BJ (cell line): ENCODE measurements around the gene CTDSP2. TPM values are rescaled to one million over a fixed set of nuclear protein-coding genes. Genes with fewer than 3 reads are reported as not detected.

Source experiments
- CTCF ChIA-PET: fragments of 350-600 bp; formaldehyde crosslinking; extraction: SDS; loops from one replicate; lab custom pipeline; 2021; ENCODE audit warnings: antibody characterized with exemption, inconsistent platforms; lab: Yijun Ruan, JAX
- POLR2A ChIA-PET: fragments of 300-600 bp; sonication (Branson Sonifier 250); formaldehyde crosslinking; extraction: SDS; loops from one replicate; lab custom pipeline; 2021; ENCODE audit warnings: antibody characterized with exemption; lab: Charles Lee
- DNase-seq: peaks from one replicate; pipeline ENCODE4 v3.0.0-alpha.2; 2011; ENCODE audit warnings: low read depth
- H3K27me3 ChIP-seq: 2 replicates; pipeline ENCODE4 v1.6.0; 2011; ENCODE audit warnings: low read length; ENCODE audit not compliant: control insufficient read depth, insufficient read depth
- H3K36me3 ChIP-seq: 2 replicates; pipeline ENCODE4 v1.5.1; 2011; ENCODE audit warnings: low read length; ENCODE audit not compliant: control insufficient read depth, insufficient read depth
- H3K4me3 ChIP-seq: 2 replicates; pipeline ENCODE4 v1.5.1; 2011; ENCODE audit warnings: low read depth, mild to moderate bottlenecking, control low read depth, low read length
- polyA plus RNA-seq: library from polyadenylated mRNA; depleted of rRNA; stranded (reverse); fragments of >200 nt; gene quantifications from 2 replicates; pipeline ENCODE4 v1.2.3, GENCODE V29; 2011
- TF ChIP-seq, protein P1 (sequence below): IDR thresholded peaks from 2 replicates; pipeline ENCODE4 v1.5.1; 2011; ENCODE audit warnings: low read depth, mild to moderate bottlenecking, control low read depth, inconsistent platforms, low read length, moderate library complexity; ENCODE audit not compliant: insufficient read depth

The CTDSP2 gene
- polyA plus RNA-seq, 1 experiment, result 284 TPM

DNA sequence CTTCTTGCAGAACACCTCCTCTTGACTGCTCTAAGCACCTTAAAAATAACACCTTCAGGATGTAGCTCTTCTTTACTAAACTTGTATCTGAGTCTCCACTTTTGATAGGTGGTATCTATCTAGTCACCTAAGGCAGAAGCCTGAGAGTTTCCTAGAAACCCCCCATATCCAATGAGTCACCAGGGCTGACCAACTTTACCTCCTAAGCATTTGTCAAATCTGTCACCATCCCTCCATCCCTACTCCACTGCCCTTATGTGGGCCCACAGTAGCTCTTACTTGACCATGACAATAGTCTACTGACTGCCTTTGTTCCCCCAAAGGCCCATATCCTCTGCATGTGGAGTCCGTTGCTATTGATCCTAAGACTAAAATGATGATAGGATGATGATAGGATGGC, 43.9 kb downstream of the CTDSP2 start:
- DNase-seq, result no peak
- no peak overlapping the region for H3K4me3 ChIP-seq
- TF ChIP-seq, protein P1, sequence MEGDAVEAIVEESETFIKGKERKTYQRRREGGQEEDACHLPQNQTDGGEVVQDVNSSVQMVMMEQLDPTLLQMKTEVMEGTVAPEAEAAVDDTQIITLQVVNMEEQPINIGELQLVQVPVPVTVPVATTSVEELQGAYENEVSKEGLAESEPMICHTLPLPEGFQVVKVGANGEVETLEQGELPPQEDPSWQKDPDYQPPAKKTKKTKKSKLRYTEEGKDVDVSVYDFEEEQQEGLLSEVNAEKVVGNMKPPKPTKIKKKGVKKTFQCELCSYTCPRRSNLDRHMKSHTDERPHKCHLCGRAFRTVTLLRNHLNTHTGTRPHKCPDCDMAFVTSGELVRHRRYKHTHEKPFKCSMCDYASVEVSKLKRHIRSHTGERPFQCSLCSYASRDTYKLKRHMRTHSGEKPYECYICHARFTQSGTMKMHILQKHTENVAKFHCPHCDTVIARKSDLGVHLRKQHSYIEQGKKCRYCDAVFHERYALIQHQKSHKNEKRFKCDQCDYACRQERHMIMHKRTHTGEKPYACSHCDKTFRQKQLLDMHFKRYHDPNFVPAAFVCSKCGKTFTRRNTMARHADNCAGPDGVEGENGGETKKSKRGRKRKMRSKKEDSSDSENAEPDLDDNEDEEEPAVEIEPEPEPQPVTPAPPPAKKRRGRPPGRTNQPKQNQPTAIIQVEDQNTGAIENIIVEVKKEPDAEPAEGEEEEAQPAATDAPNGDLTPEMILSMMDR, result no peak
- peaks cover 31% of the 10 kb centered on the region for H3K36me3 ChIP-seq
- ChIA-PET POLR2A (no interaction called here), CTCF (interaction anchor here (0.9 to 3.7 kb wide), 21 partner anchors 8 to 112 kb away, joined by 3 to 67 read pairs (median 5); partner anchors contain the start of genes AVIL, CTDSP2 and TSFM)
- no peaks in the 10 kb centered on the region for H3K27me3 ChIP-seq

DNA sequence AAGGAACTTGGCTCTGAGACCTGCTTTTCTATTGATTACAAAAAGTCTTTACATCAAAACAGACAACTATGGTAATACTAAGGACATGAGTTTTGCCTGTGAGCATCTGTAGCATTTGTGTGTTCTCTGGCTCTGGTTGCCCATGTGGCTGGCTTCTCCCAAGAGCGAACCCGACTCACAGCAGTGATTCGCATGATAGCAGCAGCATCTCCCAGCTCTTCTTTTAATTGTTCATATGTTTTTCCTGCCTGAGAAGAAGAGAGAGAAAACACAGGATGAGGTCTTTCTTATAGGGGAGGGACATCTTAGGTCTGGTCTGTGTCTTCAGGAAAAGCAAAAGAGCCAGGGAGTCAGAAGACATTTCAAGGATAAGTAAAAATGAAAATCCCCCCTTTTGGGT, 45.6 kb downstream of the CTDSP2 start:
- no peak for DNase-seq
- ChIA-PET POLR2A (no interaction called here), CTCF (interaction anchor here (1.3 to 3.7 kb wide), 5 partner anchors 14 to 104 kb away, joined by 3 to 67 read pairs (median 5); partner anchors contain the start of gene AVIL)
- TF ChIP-seq, protein P1, result no peak
- Histone ChIP-seq H3K36me3 (peaks cover 24% of the 10 kb centered on the region), H3K4me3 (no peak overlapping the region), H3K27me3 (no peaks in the 10 kb centered on the region)

DNA sequence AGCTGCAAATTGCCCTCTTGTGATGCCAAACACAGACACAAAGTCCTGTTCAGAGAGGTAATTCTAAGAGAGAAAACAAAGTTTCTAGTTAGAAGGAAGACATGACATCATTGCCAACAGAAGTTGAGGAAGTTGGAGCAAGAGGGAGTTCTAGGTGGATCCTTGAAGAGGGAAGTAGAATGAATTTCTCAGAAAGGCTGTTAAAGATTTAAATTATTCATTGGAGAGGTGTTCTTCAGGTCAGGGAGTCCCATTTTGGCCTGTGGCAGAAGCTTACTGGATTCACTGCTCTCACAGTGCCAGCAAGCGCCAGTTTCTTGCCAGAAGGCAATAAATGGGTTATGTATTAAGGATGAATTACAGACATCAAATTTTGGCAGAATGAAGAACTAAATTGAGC, 48.6 kb downstream of the CTDSP2 start:
- DNase-seq, result no peak

DNA sequence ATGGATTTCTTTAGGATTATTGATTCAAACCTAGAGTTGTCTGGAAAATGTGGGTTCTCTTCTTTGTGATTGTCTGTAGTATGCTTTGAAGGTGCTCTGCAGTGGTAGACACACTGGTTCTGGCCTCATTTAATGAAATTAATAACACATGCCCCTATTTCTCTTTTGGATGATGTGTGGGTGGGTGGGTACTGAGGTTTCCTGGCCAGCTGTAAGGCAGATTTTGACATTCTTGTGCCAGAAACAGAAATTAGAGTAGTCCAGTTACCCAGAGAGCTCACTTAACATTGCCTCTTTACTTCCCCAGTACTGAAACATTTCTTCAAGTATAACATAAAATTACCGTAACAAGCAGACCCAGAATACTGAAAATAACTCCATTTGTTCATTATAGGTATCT, 49.5 kb downstream of the CTDSP2 start:
- DNase-seq, result no peak
- H3K36me3 ChIP-seq, result peaks cover 23% of the 10 kb centered on the region
- H3K27me3 ChIP-seq, result no peaks in the 10 kb centered on the region
- TF ChIP-seq, protein P1, result no peak
- no peak overlapping the region for H3K4me3 ChIP-seq
- ChIA-PET POLR2A (no interaction called here), CTCF (interaction anchor here (1.1 to 1.4 kb wide), 3 partner anchors 10 to 99 kb away, joined by 3 to 4 read pairs (median 4); no protein-coding TSS in a partner anchor)

More for the DNA sequence above, 48.6 kb downstream of the CTDSP2 start:
- CTCF ChIA-PET, result interaction anchor here (1.1 to 1.4 kb wide), 2 partner anchors 9 to 35 kb away, joined by 4 read pairs; no protein-coding TSS in a partner anchor
- H3K27me3 ChIP-seq, result no peaks in the 10 kb centered on the region
- TF ChIP-seq, protein P1, result no peak
- peaks cover 25% of the 10 kb centered on the region for H3K36me3 ChIP-seq
- H3K4me3 ChIP-seq, result no peak overlapping the region
- POLR2A ChIA-PET, result no interaction called here

DNA sequence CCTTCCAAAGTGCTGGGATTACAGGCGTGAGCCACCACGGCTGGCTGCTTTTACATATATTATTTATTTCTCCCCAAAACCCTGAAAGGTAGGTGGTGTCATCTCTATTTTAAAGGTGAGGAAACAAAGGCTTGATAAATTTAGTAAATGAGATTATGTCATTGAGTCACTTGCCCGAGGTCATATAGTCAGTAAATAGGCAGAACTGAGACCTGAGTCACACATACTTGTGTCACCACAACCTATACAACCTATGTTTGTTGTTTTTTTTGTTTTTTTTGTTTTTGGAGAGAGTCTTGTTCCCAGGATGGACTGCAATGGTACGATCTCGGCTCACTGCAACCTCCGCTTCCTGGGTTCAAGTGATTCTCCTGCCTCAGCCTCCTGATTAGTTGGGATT, 51.2 kb downstream of the CTDSP2 start:
- POLR2A ChIA-PET, result no interaction called here
- no peak for DNase-seq

More for the DNA sequence above, 51.2 kb downstream of the CTDSP2 start:
- TF ChIP-seq, protein P1, result no peak
- Histone ChIP-seq H3K4me3 (no peak overlapping the region), H3K27me3 (no peaks in the 10 kb centered on the region), H3K36me3 (peaks cover 17% of the 10 kb centered on the region)
- CTCF ChIA-PET, result interaction anchor here (0.7 to 1.1 kb wide), 2 partner anchors 13 to 110 kb away, joined by 3 read pairs; partner anchors contain the start of gene TSFM
